Stimulated activated naive CD8-positive, alpha-beta T cell treated with anti-CD3 and anti-CD28 coated beads, Interleukin-15, Interleukin-2, amounts not matched to agents 100 ng/mL and 50 ng/mL, for 24 hours (primary cell): ENCODE measurements around the gene CLEC3B.

Experiments
- H3K27ac Mint-ChIP-seq: one replicate; pipeline ENCODE4 v1.8.0; 2021; ENCODE audit warnings: mild to moderate bottlenecking, mixed read lengths
- H3K27me3 Mint-ChIP-seq: one replicate; pipeline ENCODE4 v1.8.0; 2021; ENCODE audit warnings: mixed read lengths
- H3K36me3 Mint-ChIP-seq: one replicate; pipeline ENCODE4 v1.8.0; 2021; ENCODE audit warnings: low read depth, mixed read lengths
- H3K4me1 Mint-ChIP-seq: one replicate; pipeline ENCODE4 v1.8.0; 2021; ENCODE audit warnings: low read depth, mixed read lengths
- H3K4me3 Mint-ChIP-seq: one replicate; pipeline ENCODE4 v1.8.0; 2021; ENCODE audit warnings: mild to moderate bottlenecking, mixed read lengths
- H3K9me3 Mint-ChIP-seq: one replicate; pipeline ENCODE4 v1.8.0; 2021; ENCODE audit warnings: mixed read lengths

The CLEC3B gene

GRCh38 chr3:44995142-44995770 lies 30.8 kb upstream of the CLEC3B start:
- Mint-ChIP-seq H3K27me3 (no peaks in the 10 kb centered on the region), H3K9me3 (no peaks in the 10 kb centered on the region), H3K4me3 (no peak overlapping the region), H3K27ac (no peak overlapping the region), H3K36me3 (peaks cover 85% of the 10 kb centered on the region), H3K4me1 (peaks cover 64% of the 10 kb centered on the region)

- H3K4me3 Mint-ChIP-seq, result no peak overlapping the region
- H3K36me3 Mint-ChIP-seq, result peaks cover 85% of the 10 kb centered on the region
- no peaks in the 10 kb centered on the region for H3K27me3 Mint-ChIP-seq
- H3K9me3 Mint-ChIP-seq, result no peaks in the 10 kb centered on the region
- peak overlapping the region; percentile 55 for H3K27ac Mint-ChIP-seq
- H3K4me1 Mint-ChIP-seq, result peaks cover 51% of the 10 kb centered on the region
These were observed 29.5 kb upstream of the CLEC3B start for GRCh38 chr3:44996556-44996969.

GRCh38 chr3:44999782-45000181 lies 26.3 kb upstream of the CLEC3B start:
- peak overlapping the region; percentile 14 for H3K27ac Mint-ChIP-seq
- H3K9me3 Mint-ChIP-seq, result peaks cover 7% of the 10 kb centered on the region
- H3K36me3 Mint-ChIP-seq, result peaks cover 85% of the 10 kb centered on the region
- peaks cover 37% of the 10 kb centered on the region for H3K4me1 Mint-ChIP-seq
- H3K4me3 Mint-ChIP-seq, result no peak overlapping the region
- H3K27me3 Mint-ChIP-seq, result no peaks in the 10 kb centered on the region

GRCh38 chr3:45000823-45001222 lies 25.3 kb upstream of the CLEC3B start:
- H3K27ac Mint-ChIP-seq, result peak overlapping the region; percentile 21
- no peak overlapping the region for H3K4me3 Mint-ChIP-seq
- H3K9me3 Mint-ChIP-seq, result peaks cover 9% of the 10 kb centered on the region
- H3K4me1 Mint-ChIP-seq, result peaks cover 39% of the 10 kb centered on the region
- no peaks in the 10 kb centered on the region for H3K27me3 Mint-ChIP-seq
- H3K36me3 Mint-ChIP-seq, result peaks cover 86% of the 10 kb centered on the region

- peaks cover 31% of the 10 kb centered on the region for H3K4me1 Mint-ChIP-seq
- no peaks in the 10 kb centered on the region for H3K27me3 Mint-ChIP-seq
- H3K9me3 Mint-ChIP-seq, result peaks cover 9% of the 10 kb centered on the region
- H3K4me3 Mint-ChIP-seq, result no peak overlapping the region
- H3K36me3 Mint-ChIP-seq, result peaks cover 82% of the 10 kb centered on the region
- H3K27ac Mint-ChIP-seq, result no peak overlapping the region
These were observed 24.4 kb upstream of the CLEC3B start for GRCh38 chr3:45001738-45002137.

- H3K4me3 Mint-ChIP-seq, result no peak overlapping the region
- peaks cover 9% of the 10 kb centered on the region for H3K9me3 Mint-ChIP-seq
- H3K27ac Mint-ChIP-seq, result no peak overlapping the region
- peaks cover 32% of the 10 kb centered on the region for H3K4me1 Mint-ChIP-seq
- H3K36me3 Mint-ChIP-seq, result peaks cover 84% of the 10 kb centered on the region
- H3K27me3 Mint-ChIP-seq, result no peaks in the 10 kb centered on the region
These were observed 23.9 kb upstream of the CLEC3B start for GRCh38 chr3:45002139-45002660.

GRCh38 chr3:45002720-45003119 lies 23.4 kb upstream of the CLEC3B start:
- H3K36me3 Mint-ChIP-seq, result peaks cover 82% of the 10 kb centered on the region
- H3K27ac Mint-ChIP-seq, result peak overlapping the region; percentile 58
- H3K9me3 Mint-ChIP-seq, result peaks cover 9% of the 10 kb centered on the region
- H3K27me3 Mint-ChIP-seq, result no peaks in the 10 kb centered on the region
- H3K4me3 Mint-ChIP-seq, result no peak overlapping the region
- H3K4me1 Mint-ChIP-seq, result peaks cover 28% of the 10 kb centered on the region

GRCh38 chr3:45003406-45003805 lies 22.7 kb upstream of the CLEC3B start:
- H3K27ac Mint-ChIP-seq, result peak overlapping the region; percentile 8
- peaks cover 9% of the 10 kb centered on the region for H3K9me3 Mint-ChIP-seq
- no peak overlapping the region for H3K4me3 Mint-ChIP-seq
- H3K27me3 Mint-ChIP-seq, result no peaks in the 10 kb centered on the region
- H3K4me1 Mint-ChIP-seq, result peaks cover 27% of the 10 kb centered on the region
- peaks cover 86% of the 10 kb centered on the region for H3K36me3 Mint-ChIP-seq

- H3K9me3 Mint-ChIP-seq, result peaks cover 9% of the 10 kb centered on the region
- H3K27me3 Mint-ChIP-seq, result no peaks in the 10 kb centered on the region
- H3K36me3 Mint-ChIP-seq, result peaks cover 86% of the 10 kb centered on the region
- H3K27ac Mint-ChIP-seq, result peak overlapping the region; percentile 8
- H3K4me3 Mint-ChIP-seq, result no peak overlapping the region
- H3K4me1 Mint-ChIP-seq, result peaks cover 27% of the 10 kb centered on the region
These were observed 22.2 kb upstream of the CLEC3B start for GRCh38 chr3:45003859-45004258.

- no peak overlapping the region for H3K4me3 Mint-ChIP-seq
- H3K27me3 Mint-ChIP-seq, result no peaks in the 10 kb centered on the region
- H3K4me1 Mint-ChIP-seq, result peaks cover 32% of the 10 kb centered on the region
- H3K36me3 Mint-ChIP-seq, result peaks cover 75% of the 10 kb centered on the region
- no peak overlapping the region for H3K27ac Mint-ChIP-seq
- H3K9me3 Mint-ChIP-seq, result peaks cover 9% of the 10 kb centered on the region
These were observed 19.0 kb upstream of the CLEC3B start for GRCh38 chr3:45007091-45007490.

- Mint-ChIP-seq H3K27me3 (no peaks in the 10 kb centered on the region), H3K9me3 (peaks cover 9% of the 10 kb centered on the region), H3K4me3 (no peak overlapping the region), H3K27ac (no peak overlapping the region), H3K36me3 (peaks cover 73% of the 10 kb centered on the region), H3K4me1 (peaks cover 32% of the 10 kb centered on the region)
These were observed 18.0 kb upstream of the CLEC3B start for GRCh38 chr3:45008117-45008516.

- H3K4me1 Mint-ChIP-seq, result peaks cover 20% of the 10 kb centered on the region
- H3K9me3 Mint-ChIP-seq, result peaks cover 1% of the 10 kb centered on the region
- no peaks in the 10 kb centered on the region for H3K27me3 Mint-ChIP-seq
- H3K27ac Mint-ChIP-seq, result no peak overlapping the region
- H3K36me3 Mint-ChIP-seq, result peaks cover 64% of the 10 kb centered on the region
- H3K4me3 Mint-ChIP-seq, result no peak overlapping the region
These were observed 16.2 kb upstream of the CLEC3B start for GRCh38 chr3:45009868-45010267.

- Mint-ChIP-seq H3K36me3 (peaks cover 59% of the 10 kb centered on the region), H3K27ac (no peak overlapping the region)
These were observed 15.2 kb upstream of the CLEC3B start for GRCh38 chr3:45010811-45011333.

GRCh38 chr3:45011756-45012508 lies 14.2 kb upstream of the CLEC3B start:
- H3K36me3 Mint-ChIP-seq, result peaks cover 64% of the 10 kb centered on the region

More at GRCh38 chr3:45010811-45011333, 15.2 kb upstream of the CLEC3B start:
- no peaks in the 10 kb centered on the region for H3K9me3 Mint-ChIP-seq
- no peak overlapping the region for H3K4me3 Mint-ChIP-seq
- H3K27me3 Mint-ChIP-seq, result no peaks in the 10 kb centered on the region
- H3K4me1 Mint-ChIP-seq, result peaks cover 10% of the 10 kb centered on the region

GRCh38 chr3:45012577-45012976 lies 13.5 kb upstream of the CLEC3B start:
- H3K27me3 Mint-ChIP-seq, result no peaks in the 10 kb centered on the region
- no peak overlapping the region for H3K4me3 Mint-ChIP-seq
- peaks cover 6% of the 10 kb centered on the region for H3K4me1 Mint-ChIP-seq
- H3K27ac Mint-ChIP-seq, result no peak overlapping the region
- H3K36me3 Mint-ChIP-seq, result peaks cover 61% of the 10 kb centered on the region
- H3K9me3 Mint-ChIP-seq, result no peaks in the 10 kb centered on the region

More at GRCh38 chr3:45011756-45012508, 14.2 kb upstream of the CLEC3B start:
- Mint-ChIP-seq H3K27ac (no peak overlapping the region), H3K9me3 (no peaks in the 10 kb centered on the region), H3K4me1 (peaks cover 8% of the 10 kb centered on the region), H3K27me3 (no peaks in the 10 kb centered on the region), H3K4me3 (no peak overlapping the region)
